Renal pelvis (tissue), 4 donors: ENCODE results near the gene RABGAP1. TPM values are rescaled to one million over a fixed set of nuclear protein-coding genes. Genes with fewer than 3 reads are reported as not detected.

Source experiments
- DNase-seq: peaks from one replicate; pipeline ENCODE4 v3.0.0-alpha.2; 2013
- polyA plus RNA-seq, 3 donors: library from polyadenylated mRNA; unstranded; fragments of 120-200 nt; gene quantifications; one replicate each; pipeline ENCODE4 v1.2.1, GENCODE V29; 2013; ENCODE audit not compliant: insufficient read length in 3 of 3

RABGAP1 gene
- polyA plus RNA-seq, 3 donors = 55.3 to 74.8 (median 67.2) TPM

DNA sequence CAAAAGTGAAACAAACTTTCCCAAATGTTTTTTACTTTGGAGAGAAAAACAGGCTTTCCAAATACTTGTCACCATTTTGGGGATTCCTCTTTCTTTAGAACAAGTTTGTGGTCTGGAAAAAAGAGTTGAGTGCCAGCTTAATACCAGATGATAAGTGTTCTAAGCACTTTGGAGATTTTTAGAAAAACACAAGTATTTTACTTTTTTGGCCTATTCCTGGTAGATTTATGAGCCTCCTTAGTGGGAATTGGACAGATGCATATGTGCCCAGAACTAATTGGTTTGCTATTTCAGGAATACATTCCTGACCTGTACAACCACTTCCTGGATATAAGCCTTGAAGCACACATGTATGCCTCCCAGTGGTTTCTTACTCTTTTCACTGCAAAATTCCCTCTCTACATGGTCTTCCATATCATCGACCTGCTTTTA is 133.2 kb downstream of the RABGAP1 start:
- no peak for DNase-seq

DNA sequence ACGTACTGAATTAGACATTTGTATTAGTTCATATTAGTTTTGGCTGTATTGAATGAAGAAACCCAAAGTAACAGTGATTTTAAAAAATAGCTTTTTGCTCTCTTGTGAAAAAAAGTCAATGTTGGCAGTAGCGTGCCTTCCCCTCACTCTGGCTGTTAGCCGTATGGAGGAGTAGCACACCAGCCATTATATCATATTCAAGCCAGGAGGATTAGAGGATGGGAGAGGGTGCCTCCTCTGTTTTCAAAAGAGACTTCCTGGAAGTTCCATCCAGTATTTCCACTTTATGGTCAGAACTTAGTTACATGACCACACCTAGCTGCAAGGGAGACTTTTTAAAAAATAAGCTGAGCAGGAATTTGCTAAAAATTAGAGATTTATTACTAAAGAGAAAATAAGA is 133.8 kb downstream of the RABGAP1 start:
- no peak for DNase-seq

DNA sequence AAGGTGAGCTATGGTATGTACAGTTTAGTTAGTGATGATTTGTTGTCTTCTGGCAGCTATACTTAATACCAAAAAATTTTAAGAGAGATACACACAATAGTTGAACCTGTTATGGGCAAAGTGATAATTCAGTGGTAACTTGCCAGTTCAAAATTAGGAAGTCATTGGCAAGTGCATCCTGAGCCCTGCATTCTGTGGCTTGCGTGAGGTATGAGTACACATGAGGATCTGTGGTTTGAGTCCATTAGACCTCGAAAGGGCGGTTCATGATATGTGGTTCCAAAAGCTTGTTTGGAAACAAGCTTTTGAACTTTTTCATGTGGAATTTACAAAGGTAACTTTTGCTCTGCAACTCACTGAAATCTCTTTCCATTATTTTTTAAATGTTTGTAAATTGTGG is 139.6 kb downstream of the RABGAP1 start:
- no peak for DNase-seq

GRCh38 chr9:123081824-123082223 is 141.0 kb downstream of the RABGAP1 start:
- peak; percentile 45 for DNase-seq

- no peak for DNase-seq
Observed at GRCh38 chr9:123083680-123084079, 142.9 kb downstream of the RABGAP1 start.

GRCh38 chr9:123084256-123084655 is 143.4 kb downstream of the RABGAP1 start:
- DNase-seq = no peak

- no peak for DNase-seq
Observed at GRCh38 chr9:123085916-123086315, 145.1 kb downstream of the RABGAP1 start.

DNA sequence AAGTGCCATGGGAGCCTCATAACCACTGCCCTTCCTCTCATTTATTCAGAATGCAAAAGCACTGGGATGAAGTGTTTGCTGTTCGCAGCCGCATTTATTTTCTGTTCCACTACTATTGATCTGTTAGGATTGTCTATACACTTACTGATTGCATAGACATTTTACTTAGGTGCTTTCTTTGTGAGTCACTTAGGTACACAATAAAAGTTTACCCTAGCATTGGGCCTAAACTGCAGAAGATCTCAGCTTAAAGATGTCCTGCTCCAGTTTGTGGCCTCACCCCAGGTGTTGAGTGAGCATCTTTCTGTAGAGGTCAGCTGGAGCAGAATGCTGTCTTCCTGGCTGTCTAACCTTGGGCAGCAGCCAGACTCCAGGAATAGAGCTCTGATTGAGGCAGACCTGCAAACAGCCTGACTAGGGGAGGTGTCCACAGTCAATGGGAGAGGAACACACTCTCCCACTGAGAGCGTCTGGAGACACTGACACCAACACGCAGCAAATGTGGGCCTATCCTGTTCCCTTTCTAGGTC is 146.6 kb downstream of the RABGAP1 start:
- no peak for DNase-seq

GRCh38 chr9:123089040-123089439 is 148.2 kb downstream of the RABGAP1 start:
- no peak for DNase-seq

GRCh38 chr9:123089790-123090189 is 149.0 kb downstream of the RABGAP1 start:
- DNase-seq = no peak

DNA sequence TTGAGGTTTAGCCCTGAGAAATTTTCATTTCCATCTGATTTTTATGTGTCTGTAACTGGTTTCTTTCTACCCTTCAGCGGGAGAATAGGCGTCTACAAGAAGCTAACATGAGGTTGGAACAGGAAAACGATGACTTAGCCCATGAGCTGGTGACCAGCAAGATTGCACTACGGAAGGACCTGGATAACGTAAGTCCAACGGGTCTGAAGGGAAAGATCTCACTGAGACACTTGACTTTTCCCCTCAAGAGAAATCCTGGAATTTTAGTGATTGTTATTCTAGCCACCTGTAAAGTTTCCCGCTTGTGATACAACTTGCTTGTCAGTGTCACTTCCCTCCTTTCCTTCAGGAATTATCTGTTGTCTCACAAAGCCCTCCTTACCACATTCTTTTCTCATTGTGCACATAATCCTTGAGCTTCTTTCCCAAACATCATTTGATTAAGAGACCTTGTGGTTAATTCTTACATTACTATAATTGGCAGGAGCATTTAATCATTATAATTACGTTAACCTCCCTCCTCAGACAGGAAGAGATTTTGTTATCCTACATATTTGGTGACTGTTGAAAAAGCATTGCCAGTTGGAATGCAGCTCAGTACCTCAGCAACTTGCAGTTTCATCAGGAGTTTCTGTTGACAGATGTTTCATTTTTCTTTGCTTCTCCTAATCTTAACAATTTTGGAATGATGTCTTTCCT is 149.5 kb downstream of the RABGAP1 start:
- no peak for DNase-seq

- DNase-seq = no peak
Observed at GRCh38 chr9:123090956-123091355, 150.1 kb downstream of the RABGAP1 start.

DNA sequence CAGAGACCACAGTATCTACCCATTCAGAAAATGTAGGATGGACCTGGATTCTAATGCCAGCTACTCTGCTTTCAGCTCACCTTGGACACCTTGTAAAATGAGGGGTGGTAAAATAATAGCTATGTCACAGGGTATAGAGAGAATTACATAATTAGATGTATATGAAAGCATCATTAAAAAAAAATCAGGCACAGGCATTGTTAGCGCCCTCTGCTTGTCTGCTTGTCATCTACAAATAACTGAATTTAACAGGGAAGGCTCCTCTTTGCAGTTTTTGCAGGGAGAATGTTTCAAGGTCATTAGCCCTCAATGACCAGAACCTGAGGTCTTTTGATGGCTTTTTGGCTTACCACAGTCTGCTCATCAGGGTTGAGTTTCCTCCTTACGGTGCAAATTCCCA is 150.6 kb downstream of the RABGAP1 start:
- DNase-seq = no peak

- no peak for DNase-seq
Observed at GRCh38 chr9:123093141-123093540, 152.3 kb downstream of the RABGAP1 start.

GRCh38 chr9:123096987-123097386 is 156.2 kb downstream of the RABGAP1 start:
- DNase-seq = no peak

GRCh38 chr9:123097430-123098095 is 156.7 kb downstream of the RABGAP1 start:
- DNase-seq = no peak

DNA sequence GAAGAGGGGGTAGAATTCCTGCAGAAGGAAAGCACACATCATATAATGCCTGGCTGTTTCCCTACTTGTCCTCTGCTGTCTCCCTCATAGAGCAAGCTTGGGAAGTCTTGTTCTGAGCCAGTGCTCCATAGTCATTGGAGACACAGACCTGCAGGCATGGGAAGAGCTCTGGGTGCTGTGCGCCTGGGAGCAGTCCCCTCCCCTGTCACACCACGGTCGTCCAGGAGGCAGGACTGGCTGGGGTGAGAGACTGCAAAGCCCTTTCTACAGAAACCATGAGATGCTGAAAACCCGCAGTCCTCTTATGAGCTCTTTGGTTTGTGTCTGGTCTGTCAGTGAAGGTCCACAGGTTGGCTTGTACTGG is 157.3 kb downstream of the RABGAP1 start:
- DNase-seq = no peak

DNA sequence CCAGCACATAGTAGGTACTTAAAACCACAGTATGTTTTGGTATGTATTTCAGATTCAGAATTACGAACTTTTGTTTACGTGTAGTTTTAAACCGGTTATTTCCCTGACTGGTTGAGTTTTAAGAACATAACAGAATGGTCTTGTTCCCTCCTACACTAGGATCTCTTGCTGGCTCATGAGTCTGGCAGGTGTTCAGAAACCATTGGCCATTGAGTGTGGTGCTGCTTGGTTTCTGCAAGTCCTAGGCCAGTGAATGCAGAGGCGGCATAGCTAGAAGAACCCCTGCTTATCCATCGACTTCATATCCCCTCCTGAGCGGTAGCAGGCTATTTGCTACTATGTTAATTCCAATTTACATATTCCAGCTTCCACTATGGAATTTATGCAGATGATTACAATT is 158.2 kb downstream of the RABGAP1 start:
- no peak for DNase-seq

DNA sequence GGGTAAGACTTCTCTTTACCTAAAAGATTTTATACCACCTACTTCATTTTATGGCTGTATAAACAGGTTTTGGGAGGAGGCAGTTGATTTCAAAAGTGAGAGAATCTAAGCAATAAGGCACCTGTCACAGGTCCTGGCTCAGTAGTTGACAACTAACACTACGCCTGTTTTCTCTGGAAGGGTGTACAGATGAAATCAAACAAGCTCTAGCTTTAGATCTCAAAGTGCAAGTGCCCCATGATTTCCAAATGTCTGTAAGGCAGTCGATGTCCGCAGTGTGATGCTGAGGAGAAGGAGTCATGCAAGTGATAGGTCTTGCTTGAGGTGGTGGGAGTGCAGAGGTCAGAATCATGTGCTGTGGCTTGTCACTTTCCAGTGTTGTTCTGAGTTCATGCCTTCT is 158.7 kb downstream of the RABGAP1 start:
- DNase-seq = no peak

GRCh38 chr9:123102375-123103113 is 161.7 kb downstream of the RABGAP1 start:
- DNase-seq = no peak

- no peak for DNase-seq
Observed at GRCh38 chr9:123104807-123105206, 164.0 kb downstream of the RABGAP1 start.

GRCh38 chr9:123105490-123105889 is 164.7 kb downstream of the RABGAP1 start:
- DNase-seq = no peak
